ENCODE data around the gene FHIP1A. TPM values are rescaled to one million over a fixed set of nuclear protein-coding genes. Genes with fewer than 3 reads are reported as not detected.

The FHIP1A gene
- total RNA-seq, 1 donor from 2014 or later = 43.6 TPM

GRCh38 chr4:151418385-151418784 is 9.4 kb downstream of the FHIP1A start:
- peak; percentile 69 for ATAC-seq

DNA sequence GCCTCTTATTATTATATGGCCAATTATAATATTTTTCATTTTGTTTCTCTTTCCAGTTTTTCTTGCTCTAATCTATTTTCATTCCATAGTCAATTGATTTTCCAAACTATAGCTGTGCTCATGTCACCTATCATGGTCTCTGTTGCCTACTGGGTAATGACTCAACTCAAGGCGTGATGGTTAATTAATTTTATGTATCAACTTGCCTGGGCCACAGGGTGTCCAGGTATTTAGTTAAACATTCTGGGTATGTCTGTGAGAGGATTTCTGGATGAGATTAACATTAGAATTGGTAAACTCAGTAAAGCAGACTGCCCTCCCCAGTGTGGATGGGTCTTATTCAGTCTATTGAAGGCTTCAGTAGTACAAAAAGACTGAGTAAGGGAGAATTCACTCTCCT is 9.9 kb downstream of the FHIP1A start:
- peak; percentile 39 for ATAC-seq

DNA sequence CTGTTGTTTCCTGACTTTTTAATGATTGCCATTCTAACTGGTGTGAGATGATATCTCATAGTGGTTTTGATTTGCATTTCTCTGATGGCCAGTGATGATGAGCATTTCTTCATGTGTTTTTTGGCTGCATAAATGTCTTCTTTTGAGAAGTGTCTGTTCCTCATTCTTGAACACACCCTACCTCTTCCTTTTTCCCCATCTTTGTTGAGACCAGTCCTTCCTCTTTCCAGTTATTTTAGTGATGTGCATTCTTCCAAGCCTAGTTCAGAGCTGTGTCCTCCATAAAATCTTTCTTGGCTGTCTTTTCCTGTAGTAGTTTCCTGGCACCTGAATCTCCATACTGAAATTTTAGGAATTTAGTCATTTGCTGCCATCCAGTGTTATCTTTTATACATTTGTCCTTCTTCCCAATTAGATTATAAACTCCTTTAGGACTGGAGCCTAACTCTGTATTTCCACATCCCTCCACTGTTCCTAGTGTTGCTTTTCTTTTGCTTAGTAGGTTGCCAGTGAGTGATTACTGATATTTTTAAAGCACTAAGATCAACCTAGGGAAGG is 11.4 kb downstream of the FHIP1A start:
- no peak for ATAC-seq

- no peak for ATAC-seq
These were observed 13.9 kb downstream of the FHIP1A start for GRCh38 chr4:151422854-151423253.

DNA sequence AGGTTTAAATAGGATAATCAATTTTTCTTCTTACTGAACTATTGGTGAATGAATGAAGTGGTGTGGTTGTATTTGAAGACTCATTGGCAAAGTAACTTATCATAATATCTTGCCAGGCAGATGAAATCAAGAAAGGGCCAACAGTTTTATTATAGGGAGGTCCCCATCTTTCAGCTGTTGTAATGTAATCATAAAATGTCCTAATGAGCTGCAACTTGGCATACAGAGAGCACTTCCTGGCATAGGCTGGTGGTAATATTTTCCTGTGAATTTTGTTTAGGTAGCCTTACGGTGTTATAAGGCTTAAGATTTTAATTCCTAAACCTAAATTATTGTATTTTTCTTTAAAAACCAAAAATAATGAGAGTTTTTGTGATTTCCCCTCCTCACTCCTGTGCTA is 17.5 kb downstream of the FHIP1A start:
- no peak for ATAC-seq

DNA sequence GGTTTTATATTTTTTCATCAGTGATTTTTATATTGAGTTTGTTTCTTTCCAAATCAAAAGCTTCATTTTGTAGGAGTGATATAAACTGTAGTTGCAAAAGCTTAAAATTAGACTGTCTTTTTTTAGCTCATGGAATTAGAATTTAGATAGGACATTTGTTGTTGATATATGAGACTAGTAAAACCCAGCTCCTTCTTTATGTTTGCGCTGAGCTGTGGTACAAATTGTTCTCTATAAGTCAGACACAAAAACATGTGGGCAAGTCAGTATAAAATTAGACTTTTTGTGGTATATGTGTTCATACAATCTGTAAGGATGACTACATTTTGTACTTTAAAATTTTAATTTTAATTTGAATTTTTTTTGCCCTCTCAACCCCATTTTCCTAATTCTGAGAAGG is 18.3 kb downstream of the FHIP1A start:
- no peak for ATAC-seq

DNA sequence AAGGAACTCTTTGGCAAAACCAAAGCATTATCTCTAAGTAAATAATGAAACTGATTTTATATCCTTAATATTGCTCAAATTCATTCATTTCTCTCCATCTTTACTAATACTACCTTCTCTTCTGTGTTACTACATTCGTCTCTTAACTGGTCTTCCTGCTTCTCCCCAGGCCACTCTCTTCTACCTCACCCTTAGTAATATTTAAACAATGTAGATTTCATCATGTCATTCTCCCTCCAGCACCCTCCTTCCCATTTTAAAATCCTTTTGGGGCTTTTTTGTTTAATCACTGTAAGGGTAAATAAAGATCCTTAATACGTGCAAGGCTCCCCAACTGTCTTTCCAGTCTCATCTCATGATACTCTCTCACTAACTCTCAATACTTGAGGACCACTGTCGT is 19.4 kb downstream of the FHIP1A start:
- ATAC-seq = no peak

- no peak for ATAC-seq
These were observed 21.1 kb downstream of the FHIP1A start for GRCh38 chr4:151429957-151430570.

DNA sequence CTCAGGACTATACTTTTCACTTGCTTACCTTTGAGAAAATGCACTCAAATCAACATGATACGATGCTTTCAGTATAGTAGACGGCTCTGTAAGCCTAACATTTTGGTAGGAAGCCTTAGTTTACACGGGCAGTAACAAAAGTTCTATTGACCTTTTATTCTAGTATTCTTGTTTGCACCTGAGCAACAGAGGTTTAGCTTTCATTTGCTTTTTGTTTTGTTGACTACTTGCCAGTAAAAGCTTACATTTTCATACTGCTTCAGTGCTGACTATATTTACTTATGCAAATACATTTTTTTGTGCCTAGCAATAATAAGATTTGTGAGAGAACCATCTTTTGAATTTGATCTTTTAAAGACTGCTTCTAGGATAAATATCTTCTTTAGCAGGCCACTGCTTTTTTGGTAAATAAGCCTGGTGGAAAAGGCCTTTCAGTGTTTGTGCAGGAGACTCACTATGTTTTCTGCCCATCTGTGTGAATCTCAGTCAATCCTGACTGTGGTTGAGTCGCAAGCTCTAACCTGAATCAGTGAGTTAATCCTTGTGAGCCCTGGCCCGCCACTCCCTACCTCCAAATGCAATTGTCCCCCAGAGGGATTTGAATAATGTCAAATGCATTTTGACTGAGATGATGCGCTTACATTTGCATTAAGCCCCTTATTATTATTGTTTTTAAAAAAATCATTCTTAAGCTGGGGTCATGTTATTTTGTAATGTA is 21.9 kb downstream of the FHIP1A start:
- ATAC-seq = peak; percentile 55

GRCh38 chr4:151431728-151432127 is 22.8 kb downstream of the FHIP1A start:
- ATAC-seq = peak; percentile 72

- ATAC-seq = peak; percentile 5
These were observed 23.7 kb downstream of the FHIP1A start for GRCh38 chr4:151432654-151433053.

GRCh38 chr4:151434183-151434860 is 25.3 kb downstream of the FHIP1A start:
- ATAC-seq = no peak

- ATAC-seq = no peak
These were observed 27.1 kb downstream of the FHIP1A start for GRCh38 chr4:151436093-151436518.

- ATAC-seq = peak; percentile 75
These were observed 28.5 kb downstream of the FHIP1A start for GRCh38 chr4:151437505-151437904.

GRCh38 chr4:151438154-151438553 is 29.2 kb downstream of the FHIP1A start:
- ATAC-seq = no peak

DNA sequence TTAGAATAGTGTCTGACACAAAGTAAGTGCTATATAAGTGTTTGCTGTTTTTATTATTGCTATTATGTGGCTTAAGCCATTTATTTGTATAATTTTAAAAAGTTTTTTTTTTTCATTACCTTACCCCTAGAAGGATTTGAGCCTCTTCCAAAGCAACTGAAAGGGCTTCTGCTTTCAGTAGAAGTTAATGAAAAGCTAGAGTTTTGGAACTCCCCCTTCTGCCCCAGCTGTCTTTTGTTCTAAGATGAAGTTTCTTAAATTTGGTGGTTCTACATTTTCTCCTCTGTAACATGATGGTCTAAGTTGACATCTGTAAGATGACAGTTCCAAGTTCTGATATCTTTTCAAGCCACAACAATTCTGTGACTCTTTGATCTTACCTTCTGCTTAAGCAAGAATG is 30.3 kb downstream of the FHIP1A start:
- ATAC-seq = no peak

DNA sequence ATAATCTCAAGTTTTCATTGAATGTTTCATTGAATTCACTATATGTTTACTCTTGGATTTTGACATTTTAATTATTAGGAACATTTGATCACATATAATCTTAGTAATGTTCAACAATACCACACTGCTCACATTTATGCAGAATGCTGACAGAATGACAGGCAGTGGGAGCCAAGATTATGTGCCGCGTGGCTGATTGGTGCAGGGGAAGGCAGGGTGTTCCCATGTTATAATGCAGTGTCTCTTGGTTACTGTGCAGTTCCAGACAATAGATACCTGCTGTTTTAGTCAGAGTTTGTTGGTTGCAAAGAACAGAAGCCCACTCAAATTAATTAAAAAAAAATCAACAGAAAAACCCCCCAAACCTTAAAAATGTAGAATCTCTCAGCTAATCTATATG is 33.0 kb downstream of the FHIP1A start:
- peak; percentile 59 for ATAC-seq

GRCh38 chr4:151443247-151443646 is 34.3 kb downstream of the FHIP1A start:
- no peak for ATAC-seq

DNA sequence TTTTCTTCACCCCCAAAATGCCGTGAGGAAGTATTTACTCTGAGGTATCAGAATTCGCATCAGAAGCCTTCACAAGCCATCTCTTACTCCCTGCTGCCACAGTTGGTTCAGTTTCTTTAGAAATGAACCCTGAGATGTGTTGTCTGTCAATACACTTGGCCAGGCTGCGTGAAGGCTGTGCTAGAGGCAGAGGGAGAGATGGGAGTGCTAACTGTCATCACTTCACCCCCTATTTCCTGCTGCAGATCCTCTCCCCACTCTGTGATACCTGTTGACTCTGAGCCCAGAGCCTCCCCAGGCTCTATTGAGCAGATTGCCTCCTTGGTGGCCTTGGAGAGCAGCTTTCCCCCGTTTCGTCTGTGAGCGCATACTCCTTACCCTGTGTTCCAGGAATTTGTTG is 34.8 kb downstream of the FHIP1A start:
- no peak for ATAC-seq

DNA sequence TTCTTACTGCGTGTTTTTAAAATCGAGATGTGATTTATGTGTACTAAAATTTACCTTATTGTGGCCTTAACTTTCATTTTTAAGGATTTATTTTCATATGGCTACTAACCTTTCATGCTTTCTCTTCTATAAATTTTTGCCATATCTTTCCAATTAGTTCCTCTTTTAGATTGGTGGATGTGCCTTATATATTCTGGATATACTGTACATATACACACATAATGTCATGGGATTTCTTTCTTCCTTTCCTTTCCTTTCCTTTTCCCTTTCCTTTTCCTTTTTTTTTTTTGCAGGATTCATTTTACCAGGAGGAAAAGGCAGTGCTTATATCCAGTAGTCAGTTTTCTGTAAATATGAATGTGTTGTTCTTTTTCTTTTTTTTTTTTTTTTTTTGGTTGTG is 37.2 kb downstream of the FHIP1A start:
- ATAC-seq = no peak

- no peak for ATAC-seq
These were observed 45.5 kb downstream of the FHIP1A start for GRCh38 chr4:151454513-151454912.

DNA sequence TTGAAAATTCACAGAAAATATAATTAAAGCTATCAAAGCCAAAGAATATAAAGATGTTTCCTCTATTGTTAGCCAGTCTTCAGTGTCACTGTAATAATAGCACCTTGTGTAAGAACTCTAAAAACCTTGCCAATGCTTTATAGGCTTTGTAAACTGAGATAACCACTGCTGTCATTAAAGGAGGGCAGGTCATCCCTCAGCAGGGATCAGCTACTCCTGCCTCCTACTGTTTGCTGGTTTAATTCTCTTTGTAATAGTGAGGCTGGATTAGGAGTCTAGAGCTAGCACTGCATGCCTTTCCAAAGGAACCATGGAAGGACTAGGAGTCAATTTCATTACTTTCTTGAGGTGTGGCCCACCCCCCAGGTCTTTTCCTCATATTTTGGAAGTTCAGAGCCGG is 46.2 kb downstream of the FHIP1A start:
- ATAC-seq = no peak

DNA sequence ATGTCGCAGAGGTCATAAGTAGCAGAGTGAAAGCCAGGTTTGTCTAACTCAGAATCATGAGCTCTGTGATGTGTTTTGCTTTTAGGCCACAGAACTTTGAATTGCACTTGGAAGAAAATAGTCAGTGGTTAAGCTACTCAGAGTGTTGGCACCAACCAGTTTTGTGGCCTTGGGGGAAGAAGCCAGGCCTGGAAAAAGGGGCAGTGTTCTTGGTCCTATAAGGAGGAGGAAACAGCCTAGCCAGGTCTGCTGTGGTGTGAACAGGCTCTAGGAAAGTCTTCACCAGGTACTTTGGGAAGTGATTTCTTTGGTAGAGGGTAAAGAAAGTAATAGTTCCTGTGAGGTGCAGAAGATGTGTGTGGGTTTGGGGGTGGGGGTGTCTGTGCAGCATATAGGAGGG is 49.2 kb downstream of the FHIP1A start:
- no peak for ATAC-seq
